GM23338 (cell line): ENCODE results near the gene C16orf74.

Experiments
- CTCF ChIP-seq, 2 experiments: fragments of 200-600 bp in 1 of 2; sonication (generic) in 1 of 2; conservative IDR thresholded peaks; 2 replicates each; pipeline versions ENCODE4 v1.5.1 to v1.6.1; 2016 to 2017; ENCODE audit warnings: antibody characterized with exemption in 2 of 2, low read depth in 2 of 2, mild to moderate bottlenecking in 2 of 2, moderate library complexity in 1 of 2
- ETS1 ChIP-seq: IDR thresholded peaks from 2 replicates; pipeline ENCODE4 v1.6.1; 2016; ENCODE audit warnings: antibody characterized with exemption
- EZH2 ChIP-seq: fragments of 200-600 bp; sonication (generic); IDR thresholded peaks from one replicate; pipeline ENCODE4 v1.8.0; 2017; ENCODE audit warnings: antibody characterized with exemption, mild to moderate bottlenecking, low read depth; ENCODE audit not compliant: unreplicated experiment
- EZH2phosphoT487 ChIP-seq: fragments of 200-600 bp; sonication (generic); IDR thresholded peaks from one replicate; pipeline ENCODE4 v1.8.1; 2018; ENCODE audit warnings: antibody characterized with exemption; ENCODE audit not compliant: unreplicated experiment
- NANOG ChIP-seq: IDR thresholded peaks from 2 replicates; pipeline ENCODE4 v1.6.1; 2016; ENCODE audit warnings: antibody characterized with exemption, borderline replicate concordance
- POLR2AphosphoS5 ChIP-seq: IDR thresholded peaks from 2 replicates; pipeline ENCODE4 v1.6.1; 2016; ENCODE audit warnings: antibody characterized with exemption, low read depth
- REST ChIP-seq: IDR thresholded peaks from one replicate; pipeline ENCODE4 v1.6.1; 2018; ENCODE audit warnings: antibody characterized with exemption; ENCODE audit not compliant: unreplicated experiment

GRCh38 chr16:85719605-85720301, 31.1 kb downstream of the C16orf74 start:
- no peak for TF ChIP-seq CTCF (conservative IDR thresholded peaks at IDR 0.05; ENCODE audit: low read depth in 2 of 2)
- TF ChIP-seq EZH2phosphoT487, result no peak
- TF ChIP-seq EZH2, result no peak
- no peak for TF ChIP-seq POLR2AphosphoS5
- no peak for TF ChIP-seq ETS1
- no peak for TF ChIP-seq REST
- TF ChIP-seq NANOG, result no peak
